Progenitor cell of endocrine pancreas (in vitro differentiated cells): Measurements from ENCODE around the gene IDUA. TPM values are rescaled to one million over a fixed set of nuclear protein-coding genes. Genes with fewer than 3 reads are reported as not detected.

Experiments
- DNase-seq: peaks from one replicate; pipeline ENCODE4 v3.0.0; 2021; ENCODE audit warnings: low spot score; ENCODE audit not compliant: unreplicated experiment
- H3K27ac Mint-ChIP-seq: 2 replicates; pipeline ENCODE4 v1.8.0; 2021; ENCODE audit warnings: mild to moderate bottlenecking, moderate library complexity, mixed read lengths
- H3K27me3 Mint-ChIP-seq: 2 replicates; pipeline ENCODE4 v1.8.0; 2021; ENCODE audit warnings: mixed read lengths
- H3K36me3 Mint-ChIP-seq: 2 replicates; pipeline ENCODE4 v1.8.0; 2022; ENCODE audit warnings: mixed read lengths; ENCODE audit not compliant: insufficient read depth
- H3K4me1 Mint-ChIP-seq: 2 replicates; pipeline ENCODE4 v1.8.0; 2021; ENCODE audit warnings: low read depth, mixed read lengths
- H3K4me3 Mint-ChIP-seq: 2 replicates; pipeline ENCODE4 v1.8.0; 2021; ENCODE audit warnings: low read depth, mild to moderate bottlenecking, moderate library complexity, mixed read lengths
- H3K9me3 Mint-ChIP-seq: 2 replicates; pipeline ENCODE4 v1.8.0; 2021; ENCODE audit warnings: low read depth, mixed read lengths
- total RNA-seq: library from RNA; stranded (reverse); gene quantifications from 2 replicates; pipeline ENCODE4 v1.2.1, GENCODE V29; 2021
- TF ChIP-seq, protein P1 (sequence below): fragments of 200-600 bp; sonication (generic); IDR thresholded peaks from one replicate; pipeline ENCODE4 v1.5.0; 2021; ENCODE audit warnings: antibody characterized with exemption, mild to moderate bottlenecking; ENCODE audit not compliant: unreplicated experiment

Gene IDUA
- total RNA-seq, 1 donor from 2014 or later = 87.0 TPM

GRCh38 chr4:1021386-1022050 lies 34.7 kb downstream of the IDUA start:
- H3K9me3 Mint-ChIP-seq = no peaks in the 10 kb centered on the region
- no peaks in the 10 kb centered on the region for H3K27me3 Mint-ChIP-seq
- peaks cover 8% of the 10 kb centered on the region for H3K36me3 Mint-ChIP-seq
- DNase-seq = no peak
- H3K4me3 Mint-ChIP-seq = no peak overlapping the region
- TF ChIP-seq, protein P1, sequence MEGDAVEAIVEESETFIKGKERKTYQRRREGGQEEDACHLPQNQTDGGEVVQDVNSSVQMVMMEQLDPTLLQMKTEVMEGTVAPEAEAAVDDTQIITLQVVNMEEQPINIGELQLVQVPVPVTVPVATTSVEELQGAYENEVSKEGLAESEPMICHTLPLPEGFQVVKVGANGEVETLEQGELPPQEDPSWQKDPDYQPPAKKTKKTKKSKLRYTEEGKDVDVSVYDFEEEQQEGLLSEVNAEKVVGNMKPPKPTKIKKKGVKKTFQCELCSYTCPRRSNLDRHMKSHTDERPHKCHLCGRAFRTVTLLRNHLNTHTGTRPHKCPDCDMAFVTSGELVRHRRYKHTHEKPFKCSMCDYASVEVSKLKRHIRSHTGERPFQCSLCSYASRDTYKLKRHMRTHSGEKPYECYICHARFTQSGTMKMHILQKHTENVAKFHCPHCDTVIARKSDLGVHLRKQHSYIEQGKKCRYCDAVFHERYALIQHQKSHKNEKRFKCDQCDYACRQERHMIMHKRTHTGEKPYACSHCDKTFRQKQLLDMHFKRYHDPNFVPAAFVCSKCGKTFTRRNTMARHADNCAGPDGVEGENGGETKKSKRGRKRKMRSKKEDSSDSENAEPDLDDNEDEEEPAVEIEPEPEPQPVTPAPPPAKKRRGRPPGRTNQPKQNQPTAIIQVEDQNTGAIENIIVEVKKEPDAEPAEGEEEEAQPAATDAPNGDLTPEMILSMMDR = no peak
- no peak overlapping the region for H3K27ac Mint-ChIP-seq
- peaks cover 10% of the 10 kb centered on the region for H3K4me1 Mint-ChIP-seq

- no peaks in the 10 kb centered on the region for H3K27me3 Mint-ChIP-seq
- peaks cover 10% of the 10 kb centered on the region for H3K4me1 Mint-ChIP-seq
- no peaks in the 10 kb centered on the region for H3K9me3 Mint-ChIP-seq
- no peak overlapping the region for H3K4me3 Mint-ChIP-seq
- DNase-seq = no peak
- H3K36me3 Mint-ChIP-seq = peaks cover 8% of the 10 kb centered on the region
- H3K27ac Mint-ChIP-seq = no peak overlapping the region
- TF ChIP-seq, protein P1 = no peak
Measured at GRCh38 chr4:1022051-1022738, 35.4 kb downstream of the IDUA start.

GRCh38 chr4:1022739-1023066 lies 35.9 kb downstream of the IDUA start:
- Mint-ChIP-seq H3K9me3 (no peaks in the 10 kb centered on the region), H3K4me3 (no peak overlapping the region)

DNA sequence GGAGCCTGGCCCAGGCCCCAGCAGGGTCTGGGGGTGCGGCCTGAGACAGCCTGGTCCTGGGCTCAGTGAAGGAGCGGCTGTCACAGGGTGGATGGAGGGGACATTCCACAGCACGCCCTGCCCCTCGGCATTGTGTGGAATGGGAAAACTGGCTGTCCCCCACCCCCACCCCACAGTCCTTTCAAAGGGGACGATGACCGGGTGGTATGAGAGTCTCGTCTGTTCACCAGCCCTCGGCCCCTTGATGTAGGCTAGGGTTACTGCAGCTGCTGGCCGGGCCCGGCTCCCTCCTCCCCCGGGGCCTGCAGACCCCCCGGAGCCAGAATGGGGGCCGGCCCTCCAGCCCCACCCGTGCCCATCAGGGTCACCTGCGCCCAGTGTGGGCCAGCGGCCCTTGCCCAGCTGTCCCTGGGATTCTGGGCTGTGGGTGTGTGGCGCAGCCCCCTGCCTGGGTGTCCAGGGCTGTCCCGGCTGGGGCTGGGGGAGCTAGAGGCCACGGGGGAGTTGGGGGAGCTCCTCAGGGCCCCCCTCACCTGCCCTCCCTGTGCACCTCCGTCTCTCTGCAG lies 36.3 kb downstream of the IDUA start:
- H3K9me3 Mint-ChIP-seq = no peaks in the 10 kb centered on the region
- no peak overlapping the region for H3K27ac Mint-ChIP-seq
- peaks cover 8% of the 10 kb centered on the region for H3K36me3 Mint-ChIP-seq
- H3K4me1 Mint-ChIP-seq = peaks cover 9% of the 10 kb centered on the region
- H3K4me3 Mint-ChIP-seq = no peak overlapping the region
- no peaks in the 10 kb centered on the region for H3K27me3 Mint-ChIP-seq
- TF ChIP-seq, protein P1 = no peak
- DNase-seq = no peak

More at GRCh38 chr4:1022739-1023066, 35.9 kb downstream of the IDUA start:
- TF ChIP-seq, protein P1 = no peak
- Mint-ChIP-seq H3K36me3 (peaks cover 8% of the 10 kb centered on the region), H3K4me1 (peaks cover 10% of the 10 kb centered on the region), H3K27ac (no peak overlapping the region), H3K27me3 (no peaks in the 10 kb centered on the region)
- no peak for DNase-seq

DNA sequence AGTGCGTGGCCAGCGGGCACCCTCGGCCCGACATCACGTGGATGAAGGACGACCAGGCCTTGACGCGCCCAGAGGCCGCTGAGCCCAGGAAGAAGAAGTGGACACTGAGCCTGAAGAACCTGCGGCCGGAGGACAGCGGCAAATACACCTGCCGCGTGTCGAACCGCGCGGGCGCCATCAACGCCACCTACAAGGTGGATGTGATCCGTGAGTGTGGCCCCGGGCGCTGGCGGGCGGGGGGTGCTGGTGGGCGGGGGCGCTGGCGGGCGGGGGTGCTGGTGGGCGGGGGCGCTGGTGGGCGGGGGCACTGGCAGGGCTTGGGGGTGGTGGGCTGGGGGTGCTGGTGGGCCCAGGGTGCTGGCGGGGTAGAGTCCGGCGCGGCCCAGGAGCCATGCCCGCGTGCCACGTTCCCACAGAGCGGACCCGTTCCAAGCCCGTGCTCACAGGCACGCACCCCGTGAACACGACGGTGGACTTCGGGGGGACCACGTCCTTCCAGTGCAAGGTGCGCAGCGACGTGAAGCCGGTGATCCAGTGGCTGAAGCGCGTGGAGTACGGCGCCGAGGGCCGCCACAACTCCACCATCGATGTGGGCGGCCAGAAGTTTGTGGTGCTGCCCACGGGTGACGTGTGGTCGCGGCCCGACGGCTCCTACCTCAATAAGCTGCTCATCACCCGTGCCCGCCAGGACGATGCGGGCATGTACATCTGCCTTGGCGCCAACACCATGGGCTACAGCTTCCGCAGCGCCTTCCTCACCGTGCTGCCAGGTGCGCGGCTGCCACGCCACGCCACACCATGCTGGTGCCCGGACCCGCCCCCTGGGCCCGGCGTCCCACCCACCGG lies 37.3 kb downstream of the IDUA start:
- no peaks in the 10 kb centered on the region for H3K27me3 Mint-ChIP-seq
- TF ChIP-seq, protein P1 = no peak
- H3K27ac Mint-ChIP-seq = no peak overlapping the region
- DNase-seq = no peak
- peaks cover 8% of the 10 kb centered on the region for H3K36me3 Mint-ChIP-seq
- no peak overlapping the region for H3K4me3 Mint-ChIP-seq
- peaks cover 3% of the 10 kb centered on the region for H3K4me1 Mint-ChIP-seq
- no peaks in the 10 kb centered on the region for H3K9me3 Mint-ChIP-seq
